Esophagus muscularis mucosa (tissue), 4 donors: ENCODE measurements around the gene SIPA1L3. TPM values are rescaled to one million over a fixed set of nuclear protein-coding genes. Genes with fewer than 3 reads are reported as not detected.

Experiments used
- DNase-seq: peaks from one replicate; pipeline ENCODE4 v3.0.0-alpha.2; 2017; ENCODE audit errors: extremely low spot score
- H3K27ac ChIP-seq, 4 donors: fragments of 200-600 bp; sonication (generic); replicated peaks in 1 of 4; 1 replicate in 3 of 4; 2 replicates in 1 of 4; pipeline ENCODE4 v1.5.1; 2016 to 2019; ENCODE audit warnings: mild to moderate bottlenecking in 1 of 4
- H3K27me3 ChIP-seq, 4 donors: fragments of 200-600 bp; sonication (generic); one replicate each; pipeline versions ENCODE4 v1.5.1 to v1.6.0; 2016 to 2019
- H3K36me3 ChIP-seq, 4 donors: fragments of 200-600 bp; sonication (generic); one replicate each; pipeline ENCODE4 v1.5.1; 2016 to 2019
- H3K4me1 ChIP-seq, 4 donors: fragments of 200-600 bp; sonication (generic); one replicate each; pipeline ENCODE4 v1.5.1; 2016 to 2019
- H3K4me3 ChIP-seq, 4 donors: fragments of 200-600 bp; sonication (generic); 1 replicate in 2 of 4; 2 replicates in 2 of 4; pipeline ENCODE4 v1.5.1; 2016 to 2019; ENCODE audit warnings: mild to moderate bottlenecking in 4 of 4, moderate library complexity in 1 of 4
- H3K9me3 ChIP-seq, 4 donors: fragments of 200-600 bp; sonication (generic); 1 replicate in 3 of 4; 2 replicates in 1 of 4; pipeline ENCODE4 v1.5.1; 2016 to 2019
- CTCF ChIP-seq, 3 experiments: fragments of 200-600 bp in 2 of 3; fragments of 450-650 bp in 1 of 3; sonication (generic) in 2 of 3; IDR thresholded peaks; one replicate each; pipeline ENCODE4 v1.5.1; 2017 to 2019; ENCODE audit warnings: antibody characterized with exemption in 3 of 3, mild to moderate bottlenecking in 2 of 3, moderate library complexity in 1 of 3
- EP300 ChIP-seq: sonication (generic); formaldehyde crosslinking; IDR thresholded peaks from one replicate; pipeline ENCODE4 v1.6.1; 2017; ENCODE audit warnings: antibody characterized with exemption
- POLR2A ChIP-seq: fragments of 450-650 bp; IDR thresholded peaks from one replicate; pipeline ENCODE4 v1.6.1; 2017; ENCODE audit warnings: antibody characterized with exemption, moderate library complexity, mild to moderate bottlenecking, low read depth
- POLR2AphosphoS5 ChIP-seq, 2 donors: sonication (generic); formaldehyde crosslinking; IDR thresholded peaks; one replicate each; pipeline ENCODE4 v1.6.1; 2017; ENCODE audit warnings: antibody characterized with exemption in 2 of 2
- WGBS: methylation state at CpG from one replicate; pipeline ENCODE4 v1.1.5; 2018; 5-methylcytosine and 5-hydroxymethylcytosine counted together
- intact Hi-C: fragments of 100-400 bp; cut with DNase I; formaldehyde crosslinking; loops from one replicate; pipeline ENCODE4 v1.15.1; 2023
- total RNA-seq, 4 donors: library from RNA; depleted of rRNA; stranded (reverse); fragments of >200 nt; gene quantifications; one replicate each; pipeline versions ENCODE4 v1.1.0 to v1.2.1, GENCODE V29; 2016

The SIPA1L3 gene
- total RNA-seq, 4 donors from 2014 or later: 10.4 to 17.9 (median 13.2) TPM

- no peak overlapping the region for H3K4me3 ChIP-seq
- no peak overlapping the region for H3K27ac ChIP-seq
- TF ChIP-seq EP300: no peak
- TF ChIP-seq POLR2AphosphoS5 (IDR thresholded peaks at IDR 0.05): no peak
- no peak for TF ChIP-seq CTCF (IDR thresholded peaks at IDR 0.05)
- no peak for TF ChIP-seq POLR2A
- intact Hi-C loops: no loop called here
- no peaks in the 10 kb centered on the region for H3K36me3 ChIP-seq
- no peaks in the 10 kb centered on the region for H3K27me3 ChIP-seq
- 90% methylated on average over 13 of the region's 13 CpGs for WGBS
- H3K4me1 ChIP-seq: peaks cover 0 to 4% (median under 1%) of the 10 kb centered on the region in 4 donors
- DNase-seq: no peak
- peaks cover 0 to 12% (median 9%) of the 10 kb centered on the region in 4 donors for H3K9me3 ChIP-seq
These were observed 68.1 kb downstream of the SIPA1L3 start for GRCh38 chr19:37975071-37975470.

- Histone ChIP-seq H3K9me3 (peaks cover 0 to 5% (median 2%) of the 10 kb centered on the region in 4 donors), H3K27me3 (no peaks in the 10 kb centered on the region), H3K36me3 (no peaks in the 10 kb centered on the region), H3K4me1 (peaks cover 0 to 11% (median 8%) of the 10 kb centered on the region in 4 donors), H3K4me3 (no peak overlapping the region), H3K27ac (no peak overlapping the region)
- no peak for DNase-seq
- WGBS: 94% methylated on average over 16 of the region's 16 CpGs
- intact Hi-C loops: no loop called here
- no peak for TF ChIP-seq CTCF (IDR thresholded peaks at IDR 0.05)
- TF ChIP-seq POLR2AphosphoS5 (IDR thresholded peaks at IDR 0.05): no peak
- TF ChIP-seq POLR2A: no peak
- no peak for TF ChIP-seq EP300
These were observed 68.8 kb downstream of the SIPA1L3 start for GRCh38 chr19:37975596-37976515.

- WGBS: 78% methylated on average over 5 of the region's 5 CpGs
- no peaks in the 10 kb centered on the region for H3K9me3 ChIP-seq
- intact Hi-C loops: no loop called here
- no peak overlapping the region for H3K27ac ChIP-seq
- H3K4me1 ChIP-seq: peaks cover 0 to 13% (median 10%) of the 10 kb centered on the region in 4 donors
- DNase-seq: no peak
- H3K36me3 ChIP-seq: no peaks in the 10 kb centered on the region
- no peaks in the 10 kb centered on the region for H3K27me3 ChIP-seq
- TF ChIP-seq POLR2AphosphoS5 (IDR thresholded peaks at IDR 0.05) (no peak), EP300 (no peak), CTCF (IDR thresholded peaks at IDR 0.05) (no peak), POLR2A (no peak)
- H3K4me3 ChIP-seq: no peak overlapping the region
These were observed 70.4 kb downstream of the SIPA1L3 start for GRCh38 chr19:37977391-37977790.

GRCh38 chr19:37977992-37978391, 71.0 kb downstream of the SIPA1L3 start:
- Histone ChIP-seq H3K4me1 (peaks cover 0 to 13% (median 10%) of the 10 kb centered on the region in 4 donors), H3K4me3 (no peak overlapping the region), H3K27me3 (no peaks in the 10 kb centered on the region), H3K27ac (no peak overlapping the region), H3K36me3 (no peaks in the 10 kb centered on the region), H3K9me3 (no peaks in the 10 kb centered on the region)
- 32% methylated on average over 7 of the region's 7 CpGs for WGBS
- intact Hi-C loops: no loop called here
- TF ChIP-seq EP300 (no peak), CTCF (IDR thresholded peaks at IDR 0.05) (no peak), POLR2A (no peak), POLR2AphosphoS5 (IDR thresholded peaks at IDR 0.05) (no peak)
- DNase-seq: no peak
